Activated CD4-positive, CD25-positive, alpha-beta regulatory T cell treated with anti-CD3 and anti-CD28 coated beads, Interleukin-2, amount 50 U/mL, for 72 hours (primary cell): ENCODE measurements around the gene NMNAT1.
"Not testable (repeated sequence)": the region's sequence is repeated elsewhere in the genome, so short reads cannot be mapped to it uniquely, and the experiment has no call there.

Experiments used
- DNase-seq: peaks from one replicate; pipeline ENCODE4 v3.0.0; 2021

Gene NMNAT1

GRCh38 chr1:9922342-9922741 lies 20.9 kb upstream of the NMNAT1 start:
- no peak for DNase-seq

- DNase-seq: no peak
These were observed 16.0 kb upstream of the NMNAT1 start for GRCh38 chr1:9927259-9927658.

- DNase-seq: no peak
These were observed 13.6 kb upstream of the NMNAT1 start for GRCh38 chr1:9929431-9930385.

- DNase-seq: no peak
These were observed 806 bp upstream of the NMNAT1 start for GRCh38 chr1:9942399-9942938.

GRCh38 chr1:9946315-9946714 lies 3.0 kb downstream of the NMNAT1 start:
- no peak for DNase-seq

GRCh38 chr1:9957726-9958125 lies 14.5 kb downstream of the NMNAT1 start:
- no peak for DNase-seq

- DNase-seq: no peak
These were observed 16.7 kb downstream of the NMNAT1 start for GRCh38 chr1:9960011-9960410.

GRCh38 chr1:9960706-9961562 lies 17.7 kb downstream of the NMNAT1 start:
- no peak for DNase-seq

GRCh38 chr1:9984253-9984652 lies 41.0 kb downstream of the NMNAT1 start:
- no peak for DNase-seq

GRCh38 chr1:9985001-9985400 lies 41.7 kb downstream of the NMNAT1 start:
- DNase-seq: no peak

GRCh38 chr1:9989773-9990172 lies 46.5 kb downstream of the NMNAT1 start:
- no peak for DNase-seq

GRCh38 chr1:9990944-9991343 lies 47.7 kb downstream of the NMNAT1 start:
- no peak for DNase-seq

- DNase-seq: no peak
These were observed 49.6 kb downstream of the NMNAT1 start for GRCh38 chr1:9992910-9993309.

- DNase-seq: no peak
These were observed 50.3 kb downstream of the NMNAT1 start for GRCh38 chr1:9993561-9994075.

GRCh38 chr1:9996624-9997582 lies 53.6 kb downstream of the NMNAT1 start, which contains the start of gene RBP7:
Gene RBP7, plus strand, starts transcription at chr1:9997228. Its CDS starts 31 bp downstream, at chr1:9997259.
- no peak for DNase-seq

GRCh38 chr1:10001016-10001665 lies 57.9 kb downstream of the NMNAT1 start:
- no peak for DNase-seq

GRCh38 chr1:10005248-10005647 lies 62.0 kb downstream of the NMNAT1 start:
- not testable (repeated sequence) for DNase-seq

- DNase-seq: no peak
These were observed 63.9 kb downstream of the NMNAT1 start for GRCh38 chr1:10007169-10007568.

GRCh38 chr1:10014016-10014415 lies 70.7 kb downstream of the NMNAT1 start:
- DNase-seq: no peak

GRCh38 chr1:10019561-10019960 lies 76.3 kb downstream of the NMNAT1 start:
- no peak for DNase-seq

GRCh38 chr1:10020086-10020485 lies 76.8 kb downstream of the NMNAT1 start:
- no peak for DNase-seq
